ENCODE data around the gene KCTD4.
"Not testable (repeated sequence)": the region's sequence is repeated elsewhere in the genome, so short reads cannot be mapped to it uniquely, and the experiment has no call there.

Gene KCTD4

GRCh38 chr13:45200701-45201232 lies at the start of gene KCTD4:
TSS of gene KCTD4 (minus strand) at chr13:45201045. CDS start at chr13:45194567, 6,478 bp downstream.
- no peak for DNase-seq

DNA sequence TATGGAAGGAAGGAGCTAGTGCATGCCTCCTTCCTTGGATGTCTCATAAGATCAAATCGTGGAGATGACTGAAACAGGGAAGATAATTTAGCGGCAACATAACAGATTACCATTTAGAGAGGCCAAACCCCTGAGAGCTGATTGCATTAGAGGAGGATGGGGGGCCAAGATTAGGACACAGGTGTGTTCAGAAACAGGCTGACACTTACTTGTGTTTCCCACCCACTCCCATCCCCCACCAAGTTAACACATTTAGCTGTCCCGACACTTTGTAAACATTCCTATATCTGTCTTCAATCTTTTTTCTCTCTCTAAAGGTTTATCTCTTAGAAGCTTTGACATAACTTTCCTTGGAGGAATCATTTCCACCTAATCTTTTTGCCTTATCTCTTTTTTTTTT lies 48.8 kb upstream of the KCTD4 start:
- no peak for DNase-seq

- not testable (repeated sequence) for DNase-seq
Observed at GRCh38 chr13:45244736-45245135, 43.9 kb upstream of the KCTD4 start.

GRCh38 chr13:45243077-45243476 lies 42.2 kb upstream of the KCTD4 start:
- no peak for DNase-seq

- no peak for DNase-seq
Observed at GRCh38 chr13:45242524-45242923, 41.7 kb upstream of the KCTD4 start.

- no peak for DNase-seq
Observed at GRCh38 chr13:45242070-45242469, 41.2 kb upstream of the KCTD4 start.

DNA sequence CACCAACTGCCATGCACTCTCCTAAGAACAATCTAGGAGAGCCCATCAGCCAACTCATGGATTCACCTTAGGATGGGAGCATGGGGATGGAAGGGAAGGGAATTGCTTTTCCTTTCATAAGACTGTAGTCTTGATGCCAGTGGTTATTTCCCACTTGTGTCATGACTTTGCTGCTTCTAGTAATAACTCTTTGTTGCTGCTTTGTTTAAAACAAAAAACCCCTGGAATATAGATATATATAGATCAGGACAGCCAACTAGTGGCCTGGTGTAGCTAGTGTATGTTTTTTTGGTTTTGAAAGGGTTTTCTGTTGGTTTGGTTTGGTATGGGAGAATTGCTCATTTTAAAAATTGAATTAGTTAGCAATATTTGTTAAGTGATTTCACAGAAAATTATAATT lies 39.3 kb upstream of the KCTD4 start:
- DNase-seq: no peak

DNA sequence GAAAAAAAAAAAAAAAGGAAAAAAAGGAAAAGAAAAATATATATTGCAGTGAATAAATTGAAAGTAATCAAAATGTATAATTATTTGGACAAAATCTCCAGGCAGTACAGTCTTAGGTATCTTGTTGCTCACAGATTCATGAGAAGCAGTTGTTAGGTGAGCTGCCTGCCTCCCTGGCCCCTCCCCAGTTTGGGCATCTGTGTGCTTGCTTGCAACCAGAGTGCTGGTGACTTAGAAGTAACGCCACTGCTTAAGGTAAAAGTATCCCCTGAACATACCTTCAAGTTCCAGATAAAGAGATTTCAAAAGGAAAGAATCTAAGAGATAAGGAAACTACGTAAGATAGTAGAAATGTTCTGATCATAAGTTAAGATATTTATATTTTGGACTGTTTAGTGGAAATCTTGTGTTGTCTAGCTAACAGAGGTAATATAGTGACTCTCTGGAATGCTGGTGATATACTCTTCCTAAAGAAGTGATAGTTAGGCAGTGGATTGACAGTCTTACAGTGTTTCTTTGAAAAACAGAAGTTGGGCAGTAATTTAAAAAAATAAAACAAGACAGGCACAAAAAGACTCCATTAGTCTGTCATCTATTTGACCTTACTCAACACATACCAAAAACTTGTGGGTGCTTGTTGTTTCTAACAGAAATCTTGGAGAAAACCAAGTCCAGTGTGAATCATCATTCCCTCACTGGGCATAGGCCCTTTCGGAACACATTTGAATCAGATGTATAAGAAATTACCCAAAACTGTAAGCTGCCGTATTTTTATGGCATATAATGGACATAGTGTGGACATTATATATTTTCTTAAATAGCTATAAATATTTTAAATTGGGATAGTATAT lies 38.3 kb upstream of the KCTD4 start:
- DNase-seq: no peak

- no peak for DNase-seq
Observed at GRCh38 chr13:45232591-45232990, 31.7 kb upstream of the KCTD4 start.

- DNase-seq: no peak
Observed at GRCh38 chr13:45231722-45232121, 30.9 kb upstream of the KCTD4 start.

- no peak for DNase-seq
Observed at GRCh38 chr13:45231305-45231704, 30.5 kb upstream of the KCTD4 start.

DNA sequence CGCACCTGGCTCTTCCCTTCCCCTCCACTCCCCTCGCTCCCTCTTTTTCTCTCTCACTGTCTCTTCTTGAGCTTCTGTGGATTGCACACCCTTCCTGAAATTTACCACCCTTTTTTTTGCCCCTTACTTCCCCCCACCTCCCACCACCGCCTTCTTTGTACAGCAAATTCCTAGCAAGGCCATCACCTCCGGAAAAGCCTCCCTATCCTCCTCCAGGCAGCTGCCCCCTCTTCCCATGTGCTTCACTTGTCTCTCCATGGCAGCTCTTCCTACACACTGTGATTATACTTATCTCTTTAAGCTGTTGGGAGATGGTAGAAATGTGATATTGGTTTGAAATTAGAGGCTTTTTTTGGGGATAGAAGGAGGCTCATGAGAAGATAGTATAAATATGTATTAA lies 28.3 kb upstream of the KCTD4 start:
- DNase-seq: no peak

DNA sequence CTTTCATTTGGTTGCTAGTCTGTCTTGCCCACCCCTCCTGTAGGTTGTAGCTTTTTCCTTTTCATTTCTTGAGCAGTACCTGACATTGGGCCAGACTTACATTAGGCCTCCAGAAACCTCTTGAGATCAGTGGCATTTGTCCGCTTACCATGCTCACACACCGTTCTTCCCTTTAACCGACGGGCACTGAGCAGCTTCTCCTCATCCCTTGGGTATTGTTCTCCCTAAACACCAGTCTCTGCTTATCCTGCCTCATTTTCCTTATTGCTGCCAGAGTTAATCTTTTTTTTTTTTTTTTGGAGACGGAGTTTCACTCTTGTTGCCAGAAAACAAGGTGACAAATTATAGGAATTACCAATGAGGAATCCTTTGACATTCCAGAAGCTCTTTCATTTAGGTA lies 27.2 kb upstream of the KCTD4 start:
- no peak for DNase-seq

DNA sequence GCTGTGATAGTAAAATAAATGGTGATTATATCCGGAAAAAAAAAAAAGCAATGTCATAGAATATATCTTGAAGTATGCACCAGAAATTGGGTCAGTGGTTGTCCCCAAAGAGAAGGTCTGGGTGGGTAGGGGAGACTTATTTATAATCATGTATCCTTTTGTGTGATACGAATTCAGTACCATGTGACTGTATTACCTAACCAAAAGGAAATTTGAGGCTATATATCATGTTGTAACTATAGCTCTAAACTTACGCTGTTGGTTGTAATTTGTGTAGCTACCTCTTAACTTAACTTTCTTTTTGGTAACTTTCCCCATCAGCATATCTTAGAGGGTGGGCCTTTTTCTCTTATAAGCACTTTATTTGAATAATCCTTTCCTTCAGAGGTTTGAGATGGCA lies 25.2 kb upstream of the KCTD4 start:
- DNase-seq: no peak

GRCh38 chr13:45225370-45225769 lies 24.5 kb upstream of the KCTD4 start:
- no peak for DNase-seq

- no peak for DNase-seq
Observed at GRCh38 chr13:45224176-45224575, 23.3 kb upstream of the KCTD4 start.

- DNase-seq: no peak
Observed at GRCh38 chr13:45222919-45223318, 22.1 kb upstream of the KCTD4 start.

DNA sequence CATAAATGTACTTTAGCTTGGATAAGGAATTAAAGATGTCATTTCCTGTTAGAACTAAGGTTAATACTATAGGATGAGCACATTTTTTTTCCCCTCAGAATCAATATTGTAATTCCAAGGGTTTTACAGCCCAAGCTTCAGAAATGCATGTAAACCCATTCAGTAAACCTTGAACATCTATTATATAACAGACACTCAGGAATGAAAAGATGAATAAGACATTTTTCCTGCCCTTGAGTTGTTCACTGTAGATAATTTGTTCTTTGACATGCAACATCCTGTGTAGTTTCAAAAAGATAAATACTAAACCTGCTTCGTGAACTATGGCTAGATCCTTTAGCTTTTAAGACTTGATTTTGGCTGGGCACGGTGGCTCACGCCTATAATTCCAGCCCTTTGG lies 21.7 kb upstream of the KCTD4 start:
- DNase-seq: no peak

DNA sequence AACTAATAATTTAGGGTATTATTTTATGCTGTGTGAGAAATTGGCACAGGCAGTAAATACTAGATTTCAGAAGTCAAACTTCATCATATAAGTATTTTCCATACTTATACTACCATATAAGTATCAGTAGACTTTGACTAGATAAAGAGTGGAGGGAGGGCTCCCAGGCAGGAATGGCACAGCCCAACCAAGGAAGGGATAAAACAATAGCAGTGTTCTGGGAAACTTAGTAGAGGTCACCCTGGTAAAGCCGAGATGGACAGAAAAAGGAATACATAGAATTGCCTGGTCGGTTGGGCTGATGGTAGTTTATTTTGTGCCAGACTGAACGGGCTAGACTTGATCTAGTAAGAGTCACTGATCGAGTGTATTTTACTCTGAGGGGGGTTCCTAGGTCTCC lies 19.6 kb upstream of the KCTD4 start:
- no peak for DNase-seq

GRCh38 chr13:45219938-45220375 lies 19.1 kb upstream of the KCTD4 start:
- no peak for DNase-seq

DNA sequence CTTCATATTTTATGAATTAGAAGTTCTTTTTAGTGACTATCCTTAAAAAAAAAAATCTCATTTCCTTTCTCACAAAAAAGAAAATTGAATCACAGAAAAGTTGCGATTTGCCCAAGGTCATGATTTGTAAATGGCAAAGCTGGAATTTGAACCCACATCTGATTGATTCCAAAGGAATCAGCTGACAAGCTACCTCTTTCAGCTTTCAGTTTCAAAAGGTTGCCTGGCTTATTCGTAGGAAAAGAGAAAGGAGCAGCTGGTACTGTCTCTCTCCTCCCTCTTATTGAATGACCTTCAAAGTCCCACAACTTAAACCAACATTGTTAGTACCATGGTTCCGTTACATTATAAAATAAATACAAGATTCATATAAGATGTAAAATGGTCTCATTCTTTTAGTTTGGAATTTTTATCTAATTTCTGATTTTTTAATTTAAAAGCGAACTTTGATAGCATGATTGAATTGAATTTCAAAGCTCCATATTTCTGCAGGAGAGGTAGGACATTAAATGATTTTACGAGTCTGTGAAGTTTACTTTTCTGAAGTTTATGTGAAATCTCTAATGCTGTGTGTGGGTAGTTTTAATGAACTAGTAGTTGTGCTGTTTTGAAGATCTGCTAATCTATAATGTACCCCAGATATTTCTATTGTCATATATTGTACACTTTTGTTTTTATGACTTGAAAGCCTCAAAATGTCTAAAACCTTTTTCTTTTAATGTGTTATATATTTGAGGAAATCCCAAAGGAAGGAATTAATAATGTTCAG lies 18.5 kb upstream of the KCTD4 start:
- no peak for DNase-seq

- DNase-seq: no peak
Observed at GRCh38 chr13:45218689-45219088, 17.8 kb upstream of the KCTD4 start.

- no peak for DNase-seq
Observed at GRCh38 chr13:45216193-45216592, 15.3 kb upstream of the KCTD4 start.
